ENCODE measurements around the gene ZSCAN20.

- TF ChIP-seq POLR2AphosphoS5 (IDR thresholded peaks at IDR 0.05; ENCODE audit: low read depth, low read length) (no peak), POLR2A (IDR thresholded peaks at IDR 0.05; ENCODE audit: low read depth, low read length) (no peak), POU2F2 (IDR thresholded peaks at IDR 0.05; ENCODE audit: low read depth, low read length) (no peak), TAF1 (IDR thresholded peaks at IDR 0.05; ENCODE audit: low read depth, low read length) (no peak), SPI1 (IDR thresholded peaks at IDR 0.05; ENCODE audit: low read depth, low read length) (no peak), PAX5 (IDR thresholded peaks at IDR 0.05; ENCODE audit: insufficient read depth, low read length, severe bottlenecking) (no peak)
Measured at GRCh38 chr1:33429856-33430691, 42.4 kb upstream of the ZSCAN20 start.
